ENCODE measurements around the gene ANKRD44. TPM values are rescaled to one million over a fixed set of nuclear protein-coding genes. Genes with fewer than 3 reads are reported as not detected.

Gene ANKRD44
- total RNA-seq, 2 donors from 2014 or later, result 7.0 to 10.1 TPM

DNA sequence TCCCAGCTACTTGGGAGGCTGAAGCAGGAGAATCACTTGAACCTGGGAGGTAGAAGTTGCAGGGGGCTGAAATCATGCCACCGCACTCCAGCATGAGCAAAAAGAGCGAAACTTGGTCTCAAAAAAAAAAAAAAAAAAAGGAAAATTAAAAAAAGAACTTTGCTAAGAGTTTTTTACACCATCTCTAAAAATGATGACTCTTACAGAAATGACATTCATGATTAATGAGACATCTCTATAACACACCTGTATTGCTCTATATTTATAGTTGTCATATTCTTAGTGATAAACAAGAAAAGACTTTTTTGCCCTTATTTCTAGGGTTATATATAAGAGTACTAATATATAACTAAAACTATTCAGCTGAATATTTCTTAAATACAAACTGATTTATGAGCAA lies 34.4 kb downstream of the ANKRD44 start:
- Histone ChIP-seq H3K27ac (no peak overlapping the region), H3K4me1 (peaks cover 0 to 21% of the 10 kb centered on the region in 2 donors), H3K27me3 (no peaks in the 10 kb centered on the region), H3K36me3 (no peaks in the 10 kb centered on the region), H3K4me3 (no peak overlapping the region), H3K9me3 (no peaks in the 10 kb centered on the region)
- no peak for DNase-seq (ENCODE audit: low spot score)
- TF ChIP-seq, protein P1, sequence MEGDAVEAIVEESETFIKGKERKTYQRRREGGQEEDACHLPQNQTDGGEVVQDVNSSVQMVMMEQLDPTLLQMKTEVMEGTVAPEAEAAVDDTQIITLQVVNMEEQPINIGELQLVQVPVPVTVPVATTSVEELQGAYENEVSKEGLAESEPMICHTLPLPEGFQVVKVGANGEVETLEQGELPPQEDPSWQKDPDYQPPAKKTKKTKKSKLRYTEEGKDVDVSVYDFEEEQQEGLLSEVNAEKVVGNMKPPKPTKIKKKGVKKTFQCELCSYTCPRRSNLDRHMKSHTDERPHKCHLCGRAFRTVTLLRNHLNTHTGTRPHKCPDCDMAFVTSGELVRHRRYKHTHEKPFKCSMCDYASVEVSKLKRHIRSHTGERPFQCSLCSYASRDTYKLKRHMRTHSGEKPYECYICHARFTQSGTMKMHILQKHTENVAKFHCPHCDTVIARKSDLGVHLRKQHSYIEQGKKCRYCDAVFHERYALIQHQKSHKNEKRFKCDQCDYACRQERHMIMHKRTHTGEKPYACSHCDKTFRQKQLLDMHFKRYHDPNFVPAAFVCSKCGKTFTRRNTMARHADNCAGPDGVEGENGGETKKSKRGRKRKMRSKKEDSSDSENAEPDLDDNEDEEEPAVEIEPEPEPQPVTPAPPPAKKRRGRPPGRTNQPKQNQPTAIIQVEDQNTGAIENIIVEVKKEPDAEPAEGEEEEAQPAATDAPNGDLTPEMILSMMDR (IDR thresholded peaks at IDR 0.05), result no peak

DNA sequence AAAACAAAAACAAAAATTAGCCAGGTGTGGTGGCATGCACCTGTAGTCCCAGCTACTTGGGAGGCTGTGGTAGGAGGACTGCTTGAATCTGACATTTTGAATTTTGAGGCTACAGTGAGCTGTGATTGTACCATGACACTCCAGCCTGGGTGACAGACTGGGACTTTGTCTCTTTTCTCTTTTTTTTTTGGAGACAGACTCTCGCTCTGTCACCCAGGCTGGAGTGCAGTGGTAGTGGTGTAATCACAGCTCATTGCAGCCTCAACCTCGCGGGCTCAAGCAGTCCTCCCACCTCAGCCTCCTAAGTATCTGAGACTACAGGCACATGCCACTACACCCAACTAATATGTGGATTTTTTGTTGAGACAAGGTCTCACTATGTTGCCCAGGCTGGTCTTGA lies 35.6 kb downstream of the ANKRD44 start:
- Histone ChIP-seq H3K36me3 (no peaks in the 10 kb centered on the region), H3K27me3 (no peaks in the 10 kb centered on the region), H3K4me3 (no peak overlapping the region), H3K4me1 (peaks cover 0 to 23% of the 10 kb centered on the region in 2 donors), H3K9me3 (no peaks in the 10 kb centered on the region), H3K27ac (no peak overlapping the region)
- no peak for DNase-seq (ENCODE audit: low spot score)
- TF ChIP-seq, protein P1 (IDR thresholded peaks at IDR 0.05), result no peak

DNA sequence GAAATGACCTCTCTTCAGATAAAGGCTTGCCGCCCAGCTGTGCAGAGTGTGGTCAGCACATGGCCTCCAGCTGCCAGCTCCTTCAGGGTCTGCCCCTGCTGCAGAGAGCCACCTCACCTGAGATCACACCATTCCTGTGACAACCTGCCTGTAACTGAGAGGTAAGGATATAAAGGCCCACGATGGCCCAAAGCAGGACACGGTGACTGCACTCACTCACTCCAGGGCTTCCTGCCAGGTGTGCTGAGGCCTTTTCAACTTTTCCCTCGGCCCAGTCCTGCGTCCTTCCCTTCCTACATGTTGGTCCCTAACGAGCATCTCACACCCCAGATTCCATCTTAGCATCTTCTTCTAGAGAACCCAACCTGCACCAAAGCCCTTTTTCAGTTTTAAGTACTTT lies 36.2 kb downstream of the ANKRD44 start:
- no peaks in the 10 kb centered on the region for H3K36me3 ChIP-seq
- TF ChIP-seq, protein P1 (IDR thresholded peaks at IDR 0.05), result no peak
- peaks cover 0 to 23% of the 10 kb centered on the region in 2 donors for H3K4me1 ChIP-seq
- no peak for DNase-seq (ENCODE audit: low spot score)
- no peaks in the 10 kb centered on the region for H3K27me3 ChIP-seq
- H3K4me3 ChIP-seq, result no peak overlapping the region
- H3K27ac ChIP-seq, result no peak overlapping the region
- H3K9me3 ChIP-seq, result no peaks in the 10 kb centered on the region

DNA sequence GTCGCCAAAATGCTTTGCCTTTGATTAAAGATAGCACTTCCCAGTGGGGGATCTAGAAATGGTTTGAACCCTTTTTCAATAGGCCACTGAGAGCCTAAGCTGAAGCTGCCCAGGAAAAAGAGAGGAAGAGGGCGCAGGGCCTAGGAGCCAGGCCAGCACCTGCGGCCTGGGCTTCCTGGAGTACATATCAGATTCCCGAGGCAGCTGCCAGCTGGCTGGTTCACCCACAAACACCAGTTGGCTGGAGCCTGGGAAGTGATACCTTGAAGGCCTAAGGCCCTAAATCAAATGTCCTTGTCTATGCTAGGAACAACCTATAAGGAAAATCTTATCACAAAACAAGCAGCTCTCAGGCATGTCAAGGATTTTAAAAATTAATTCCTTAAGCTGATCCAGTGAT lies 37.1 kb downstream of the ANKRD44 start:
- no peak for DNase-seq (ENCODE audit: low spot score)
- H3K36me3 ChIP-seq, result no peaks in the 10 kb centered on the region
- TF ChIP-seq, protein P1 (IDR thresholded peaks at IDR 0.05), result no peak
- no peak overlapping the region for H3K4me3 ChIP-seq
- H3K4me1 ChIP-seq, result peaks cover 0 to 28% of the 10 kb centered on the region in 2 donors
- no peak overlapping the region for H3K27ac ChIP-seq
- H3K27me3 ChIP-seq, result no peaks in the 10 kb centered on the region
- H3K9me3 ChIP-seq, result no peaks in the 10 kb centered on the region

DNA sequence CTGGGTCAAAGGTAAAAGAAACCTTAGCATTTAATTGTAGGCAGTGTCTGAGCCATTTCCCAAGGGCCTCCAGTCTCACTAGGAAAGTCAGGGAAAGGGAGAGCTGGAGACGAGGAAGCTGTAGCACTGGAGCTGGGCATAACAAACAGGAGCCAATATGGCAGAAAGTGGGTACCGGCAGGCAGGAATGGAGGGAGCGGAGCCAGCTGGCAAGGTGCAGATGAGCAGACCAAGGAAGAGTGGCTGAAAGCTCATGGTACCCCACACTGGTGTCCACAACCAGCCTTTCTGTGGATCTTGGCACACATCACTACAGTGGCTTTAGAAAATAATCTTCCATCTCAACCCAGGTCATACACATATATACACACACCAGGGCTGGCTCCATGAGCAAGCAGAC lies 40.0 kb downstream of the ANKRD44 start:
- H3K27me3 ChIP-seq, result no peaks in the 10 kb centered on the region
- TF ChIP-seq, protein P1 (IDR thresholded peaks at IDR 0.05), result no peak
- no peak overlapping the region for H3K27ac ChIP-seq
- peaks cover 0 to 31% of the 10 kb centered on the region in 2 donors for H3K4me1 ChIP-seq
- no peak for DNase-seq (ENCODE audit: low spot score)
- no peaks in the 10 kb centered on the region for H3K9me3 ChIP-seq
- no peaks in the 10 kb centered on the region for H3K36me3 ChIP-seq
- H3K4me3 ChIP-seq, result no peak overlapping the region

DNA sequence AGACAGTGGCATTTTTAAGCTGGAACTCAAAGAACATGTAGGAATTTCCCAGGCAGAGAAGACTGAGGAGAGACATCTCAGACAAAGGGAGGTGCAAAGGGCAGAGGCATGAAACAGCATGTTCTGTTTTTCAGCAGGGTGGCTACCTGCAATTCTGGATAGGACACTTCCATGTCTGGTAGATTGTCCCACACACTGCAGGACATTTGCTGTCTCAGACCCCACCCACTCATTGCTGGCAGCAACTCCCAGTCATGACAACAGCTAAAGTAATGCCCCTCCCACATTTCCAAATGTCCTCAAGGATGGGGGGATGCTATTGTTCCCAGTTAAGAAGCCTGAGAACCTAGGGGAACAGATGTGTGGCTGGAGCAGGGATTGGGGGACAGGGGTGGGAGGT lies 40.8 kb downstream of the ANKRD44 start:
- Histone ChIP-seq H3K4me1 (peaks cover 0 to 31% of the 10 kb centered on the region in 2 donors), H3K27ac (no peak overlapping the region), H3K4me3 (no peak overlapping the region), H3K9me3 (no peaks in the 10 kb centered on the region), H3K36me3 (no peaks in the 10 kb centered on the region), H3K27me3 (no peaks in the 10 kb centered on the region)
- TF ChIP-seq, protein P1 (IDR thresholded peaks at IDR 0.05), result no peak
- DNase-seq (ENCODE audit: low spot score), result no peak

All from right atrium auricular region (tissue), 2 donors.